ENCODE data around the gene PPP1R18.
A peak's percentile ranks its signal among the peaks of the same experiment; 100 is the strongest.
"Not testable (repeated sequence)": the region's sequence is repeated elsewhere in the genome, so short reads cannot be mapped to it uniquely, and the experiment has no call there.

Gene PPP1R18

GRCh38 chr6:30686009-30686907 is at the start of gene PPP1R18:
Gene PPP1R18 (minus strand): TSS chr6:30686645. CDS start chr6:30686018, 627 bp downstream.
- no peak for FAIRE-seq

GRCh38 chr6:30735668-30736314 is 49.3 kb upstream of the PPP1R18 start:
- no peak for FAIRE-seq

- FAIRE-seq = no peak
Observed at GRCh38 chr6:30732237-30732943, 45.9 kb upstream of the PPP1R18 start.

GRCh38 chr6:30730601-30731435 is 44.4 kb upstream of the PPP1R18 start:
- no peak for FAIRE-seq

- FAIRE-seq = peak; percentile 96
Observed at GRCh38 chr6:30727920-30728553, 41.6 kb upstream of the PPP1R18 start.

- FAIRE-seq = peak; percentile 85
Observed at GRCh38 chr6:30726506-30727413, 40.3 kb upstream of the PPP1R18 start.

GRCh38 chr6:30725713-30726505 is 39.5 kb upstream of the PPP1R18 start:
- FAIRE-seq = peak; percentile 96

- FAIRE-seq = peak; percentile 27
Observed at GRCh38 chr6:30724906-30725667, 38.6 kb upstream of the PPP1R18 start.

- not testable (repeated sequence) for FAIRE-seq
Observed at GRCh38 chr6:30723843-30724741, 37.6 kb upstream of the PPP1R18 start.

GRCh38 chr6:30723159-30723842 is 36.9 kb upstream of the PPP1R18 start:
- not testable (repeated sequence) for FAIRE-seq

GRCh38 chr6:30722280-30723112 is 36.1 kb upstream of the PPP1R18 start:
- FAIRE-seq = no peak

- not testable (repeated sequence) for FAIRE-seq
Observed at GRCh38 chr6:30722025-30722279, 35.5 kb upstream of the PPP1R18 start.

- no peak for FAIRE-seq
Observed at GRCh38 chr6:30721198-30722024, 35.0 kb upstream of the PPP1R18 start.

GRCh38 chr6:30720738-30721197 is 34.3 kb upstream of the PPP1R18 start:
- FAIRE-seq = no peak
